ENCODE results near the gene MCRS1. TPM values are rescaled to one million over a fixed set of nuclear protein-coding genes. Genes with fewer than 3 reads are reported as not detected.
A peak's percentile ranks its signal among the peaks of the same experiment; 100 is the strongest.
"Not testable (repeated sequence)": the region's sequence is repeated elsewhere in the genome, so short reads cannot be mapped to it uniquely, and the experiment has no call there.

Gene MCRS1
- total RNA-seq, 1 experiment from 2014 or later: 148 TPM

GRCh38 chr12:49533331-49533730 lies 34.6 kb downstream of the MCRS1 start:
- DNase-seq (ENCODE audit: low spot score): peak; percentile 67
- in situ Hi-C loops (cut with HindIII; ENCODE audit: low sequenced_read_pairs): no loop called here

GRCh38 chr12:49531745-49532144 lies 36.2 kb downstream of the MCRS1 start:
- DNase-seq (ENCODE audit: low spot score): no peak
- in situ Hi-C loops (cut with HindIII; ENCODE audit: low sequenced_read_pairs): no loop called here

- in situ Hi-C loops (cut with HindIII; ENCODE audit: low sequenced_read_pairs): no loop called here
- DNase-seq (ENCODE audit: low spot score): no peak
Observed at GRCh38 chr12:49529414-49529813, 38.5 kb downstream of the MCRS1 start.

- no peak for DNase-seq (ENCODE audit: low spot score)
- in situ Hi-C loops (cut with HindIII; ENCODE audit: low sequenced_read_pairs): no loop called here
Observed at GRCh38 chr12:49527361-49528130, 40.4 kb downstream of the MCRS1 start.

- in situ Hi-C loops (cut with HindIII; ENCODE audit: low sequenced_read_pairs): no loop called here
Observed at GRCh38 chr12:49525942-49526341, 42.0 kb downstream of the MCRS1 start.

GRCh38 chr12:49524660-49525324 lies 43.1 kb downstream of the MCRS1 start:
- DNase-seq (ENCODE audit: low spot score): no peak
- in situ Hi-C loops (cut with HindIII; ENCODE audit: low sequenced_read_pairs): loop anchor here (25.0 kb wide), 1 partner anchor 162 kb away; the partner anchor contains the start of gene SPATS2

More at GRCh38 chr12:49525942-49526341, 42.0 kb downstream of the MCRS1 start:
- no peak for DNase-seq (ENCODE audit: low spot score)

- DNase-seq (ENCODE audit: low spot score): no peak
- in situ Hi-C loops (cut with HindIII; ENCODE audit: low sequenced_read_pairs): loop anchor here (25.0 kb wide), 1 partner anchor 159 kb away; the partner anchor contains the start of gene SPATS2
Observed at GRCh38 chr12:49521389-49521788, 46.6 kb downstream of the MCRS1 start.

- in situ Hi-C loops (cut with HindIII; ENCODE audit: low sequenced_read_pairs): loop anchor here (25.0 kb wide), 1 partner anchor 157 kb away; the partner anchor contains the start of gene SPATS2
- DNase-seq (ENCODE audit: low spot score): no peak
Observed at GRCh38 chr12:49519574-49519936, 48.4 kb downstream of the MCRS1 start.

- DNase-seq (ENCODE audit: low spot score): no peak
- in situ Hi-C loops (cut with HindIII; ENCODE audit: low sequenced_read_pairs): loop anchor here (25.0 kb wide), 1 partner anchor 157 kb away; the partner anchor contains the start of gene SPATS2
Observed at GRCh38 chr12:49518914-49519573, 48.9 kb downstream of the MCRS1 start.

- in situ Hi-C loops (cut with HindIII; ENCODE audit: low sequenced_read_pairs): loop anchor here (25.0 kb wide), 1 partner anchor 153 kb away; the partner anchor contains the start of gene SPATS2
- no peak for DNase-seq (ENCODE audit: low spot score)
Observed at GRCh38 chr12:49515266-49515665, 52.7 kb downstream of the MCRS1 start.

GRCh38 chr12:49512546-49512945 lies 55.4 kb downstream of the MCRS1 start:
- in situ Hi-C loops (cut with HindIII; ENCODE audit: low sequenced_read_pairs): loop anchor here (25.0 kb wide), 1 partner anchor 150 kb away; the partner anchor contains the start of gene SPATS2
- no peak for DNase-seq (ENCODE audit: low spot score)

GRCh38 chr12:49511410-49511809 lies 56.5 kb downstream of the MCRS1 start:
- in situ Hi-C loops (cut with HindIII; ENCODE audit: low sequenced_read_pairs): loop anchor here (25.0 kb wide), 1 partner anchor 149 kb away; the partner anchor contains the start of gene SPATS2
- no peak for DNase-seq (ENCODE audit: low spot score)

GRCh38 chr12:49509681-49510080 lies 58.3 kb downstream of the MCRS1 start:
- in situ Hi-C loops (cut with HindIII; ENCODE audit: low sequenced_read_pairs): loop anchor here (25.0 kb wide), 1 partner anchor 147 kb away; the partner anchor contains the start of gene SPATS2
- DNase-seq (ENCODE audit: low spot score): not testable (repeated sequence)

Other genes with a start within 250 kb of the MCRS1 start
- 39.1 and 43.0 TPM in 2 replicates for gene TROAP, start 244.9 kb downstream of the MCRS1 start, total RNA-seq (2014; rRNA removed; shearing (Covaris generic))
- gene C1QL4, start 231.0 kb downstream of the MCRS1 start, total RNA-seq (2014; rRNA removed; shearing (Covaris generic)): 9.7 and 16.4 TPM in 2 replicates
- gene DNAJC22, start 221.3 kb downstream of the MCRS1 start, total RNA-seq (2014; rRNA removed; shearing (Covaris generic)): 3.2 and 4.1 TPM in 2 replicates
- gene SPATS2, start 200.7 kb downstream of the MCRS1 start, total RNA-seq (2014; rRNA removed; shearing (Covaris generic)): 65.1 and 67.0 TPM in 2 replicates
- 1.7 TPM in 2 replicates for gene KCNH3, start 29.1 kb downstream of the MCRS1 start, total RNA-seq (2014; rRNA removed; shearing (Covaris generic))
- gene FAM186B, start 37.5 kb upstream of the MCRS1 start, total RNA-seq (2014; rRNA removed; shearing (Covaris generic)): 0.06 TPM in 1 of 2 replicates, not detected in the other
- 11.2 and 16.4 TPM in 2 replicates for gene PRPF40B, start 55.4 kb upstream of the MCRS1 start, total RNA-seq (2014; rRNA removed; shearing (Covaris generic))
- 9.8 and 12.1 TPM in 2 replicates for gene FMNL3, start 139.3 kb upstream of the MCRS1 start, total RNA-seq (2014; rRNA removed; shearing (Covaris generic))
- 235 and 267 TPM in 2 replicates for gene TMBIM6, start 173.4 kb upstream of the MCRS1 start, total RNA-seq (2014; rRNA removed; shearing (Covaris generic))